HL-60 (cell line): ENCODE measurements around the gene TMEM208.

Source experiments
- DNase-seq, 2 experiments: peaks; one replicate each; pipeline ENCODE4 v3.0.0-alpha.2; 2010 to 2020; ENCODE audit warnings: low read depth in 1 of 2, low spot score in 1 of 2
- H3K27ac ChIP-seq: fragments of 250-450 bp; sonication (Bioruptor Pico); replicated peaks from 2 replicates; pipeline ENCODE4 v1.5.1; 2020; ENCODE audit warnings: mild to moderate bottlenecking, moderate library complexity
- H3K27me3 ChIP-seq: fragments of 250-450 bp; sonication (Bioruptor Pico); 2 replicates; pipeline ENCODE4 v1.5.1; 2021; ENCODE audit warnings: mild to moderate bottlenecking, moderate library complexity; ENCODE audit not compliant: insufficient read depth, poor library complexity, severe bottlenecking
- H3K4me3 ChIP-seq: replicated peaks from 2 replicates; pipeline ENCODE4 v1.5.1; 2011; ENCODE audit warnings: mild to moderate bottlenecking, control low read depth, low read length; ENCODE audit not compliant: insufficient read depth
- CTCF ChIP-seq: IDR thresholded peaks from one replicate; pipeline ENCODE4 v1.5.1; 2011; ENCODE audit warnings: low read length, control low read depth, inconsistent platforms; ENCODE audit not compliant: insufficient read depth
- GABPA ChIP-seq: IDR thresholded peaks from 2 replicates; pipeline ENCODE4 v1.6.1; 2012; ENCODE audit warnings: low read depth
- POLR2AphosphoS5 ChIP-seq: IDR thresholded peaks from 2 replicates; pipeline ENCODE4 v1.6.1; 2012; ENCODE audit warnings: low read depth
- REST ChIP-seq: IDR thresholded peaks from 2 replicates; pipeline ENCODE4 v1.6.1; 2012; ENCODE audit warnings: low read depth; ENCODE audit not compliant: insufficient replicate concordance
- SPI1 ChIP-seq: IDR thresholded peaks from 2 replicates; pipeline ENCODE4 v1.6.1; 2012; ENCODE audit warnings: low read depth, mild to moderate bottlenecking, borderline replicate concordance

TMEM208 gene

GRCh38 chr16:67185651-67186134 lies 41.2 kb upstream of the TMEM208 start:
- H3K4me3 ChIP-seq, result no peak overlapping the region

GRCh38 chr16:67186550-67186950 lies 40.4 kb upstream of the TMEM208 start:
- no peak for DNase-seq
- TF ChIP-seq GABPA (no peak), SPI1 (no peak), CTCF (no peak), REST (no peak), POLR2AphosphoS5 (no peak)
- Histone ChIP-seq H3K27me3 (peaks cover 7% of the 10 kb centered on the region), H3K4me3 (no peak overlapping the region), H3K27ac (no peak overlapping the region)

More at GRCh38 chr16:67185651-67186134, 41.2 kb upstream of the TMEM208 start:
- H3K27ac ChIP-seq, result no peak overlapping the region
- DNase-seq, result no peak
- H3K27me3 ChIP-seq, result peaks cover 7% of the 10 kb centered on the region
- TF ChIP-seq POLR2AphosphoS5, result no peak
- no peak for TF ChIP-seq GABPA
- TF ChIP-seq CTCF, result no peak
- TF ChIP-seq REST, result no peak

- no peak for DNase-seq
- Histone ChIP-seq H3K27me3 (peaks cover 7% of the 10 kb centered on the region), H3K4me3 (no peak overlapping the region), H3K27ac (no peak overlapping the region)
- TF ChIP-seq SPI1 (no peak), CTCF (no peak), GABPA (no peak)
Observed at GRCh38 chr16:67187175-67187890, 39.6 kb upstream of the TMEM208 start.

GRCh38 chr16:67188323-67188722 lies 38.6 kb upstream of the TMEM208 start:
- Histone ChIP-seq H3K27me3 (peaks cover 7% of the 10 kb centered on the region), H3K4me3 (no peak overlapping the region), H3K27ac (no peak overlapping the region)
- no peak for TF ChIP-seq SPI1
- no peak for DNase-seq
